H1 (cell line): Measurements from ENCODE around the gene LDLRAD4. TPM values are rescaled to one million over a fixed set of nuclear protein-coding genes. Genes with fewer than 3 reads are reported as not detected.

Source experiments
- CHD1 ChIP-seq: IDR thresholded peaks from 2 replicates; pipeline ENCODE4 v1.6.1; 2012; ENCODE audit warnings: low read depth, low read length, improper control_type of control experiment
- CHD2 ChIP-seq: IDR thresholded peaks from 2 replicates; pipeline ENCODE4 v1.6.1; 2012; ENCODE audit warnings: low read length, improper control_type of control experiment
- GTF2F1 ChIP-seq: IDR thresholded peaks from 2 replicates; pipeline ENCODE4 v1.6.1; 2012; ENCODE audit warnings: low read depth, low read length, improper control_type of control experiment, borderline replicate concordance
- NRF1 ChIP-seq: IDR thresholded peaks from 2 replicates; pipeline ENCODE4 v1.6.1; 2011; ENCODE audit warnings: mild to moderate bottlenecking, low read depth, low read length, improper control_type of control experiment
- RBBP5 ChIP-seq: IDR thresholded peaks from 2 replicates; pipeline ENCODE4 v1.7.1; 2012; ENCODE audit warnings: low read depth, mild to moderate bottlenecking, inconsistent platforms, low read length, moderate library complexity, borderline replicate concordance
- USF2 ChIP-seq: IDR thresholded peaks from 2 replicates; pipeline ENCODE4 v1.6.1; 2011; ENCODE audit warnings: low read length, improper control_type of control experiment
- polyA plus RNA-seq, 7 experiments: library from polyadenylated mRNA; depleted of rRNA in 3 of 7; stranded (reverse) in 5 of 7; unstranded in 2 of 7; fragments of >200 nt in 5 of 7; fragments of 200-250 nt in 2 of 7; gene quantifications; 1 replicate in 5 of 7; 2 replicates in 1 of 7; 4 replicates in 1 of 7; pipeline versions ENCODE4 v1.2.1 to v1.2.3, GENCODE V29; 2011 to 2013; ENCODE audit warnings: missing spikeins in 2 of 7, mixed read lengths in 2 of 7
- total RNA-seq: library from RNA; stranded (reverse); fragmentation: NEBNext Ultra II Directional; extraction: Animal tissue kit (Norgen Biotek cat#: 25700); gene quantifications from 2 replicates; pipeline ENCODE4 v1.2.1, GENCODE V29; 2021
- TF ChIP-seq, protein P1 (sequence below): fragments of 300-600 bp; sonication (generic); IDR thresholded peaks from 2 replicates; pipeline ENCODE4 v1.7.1; 2012; ENCODE audit warnings: low read length, moderate library complexity, mild to moderate bottlenecking, inconsistent platforms; ENCODE audit not compliant: insufficient replicate concordance

Gene LDLRAD4
- total and polyA plus RNA-seq, 2 of the 8 experiments (the other 6 are each of a cell fraction or from before 2014, with no cell fraction given), result 0.77 to 1.4 TPM

GRCh38 chr18:13202571-13202970 lies 16.0 kb upstream of the LDLRAD4 start (continued):
- TF ChIP-seq, protein P1, sequence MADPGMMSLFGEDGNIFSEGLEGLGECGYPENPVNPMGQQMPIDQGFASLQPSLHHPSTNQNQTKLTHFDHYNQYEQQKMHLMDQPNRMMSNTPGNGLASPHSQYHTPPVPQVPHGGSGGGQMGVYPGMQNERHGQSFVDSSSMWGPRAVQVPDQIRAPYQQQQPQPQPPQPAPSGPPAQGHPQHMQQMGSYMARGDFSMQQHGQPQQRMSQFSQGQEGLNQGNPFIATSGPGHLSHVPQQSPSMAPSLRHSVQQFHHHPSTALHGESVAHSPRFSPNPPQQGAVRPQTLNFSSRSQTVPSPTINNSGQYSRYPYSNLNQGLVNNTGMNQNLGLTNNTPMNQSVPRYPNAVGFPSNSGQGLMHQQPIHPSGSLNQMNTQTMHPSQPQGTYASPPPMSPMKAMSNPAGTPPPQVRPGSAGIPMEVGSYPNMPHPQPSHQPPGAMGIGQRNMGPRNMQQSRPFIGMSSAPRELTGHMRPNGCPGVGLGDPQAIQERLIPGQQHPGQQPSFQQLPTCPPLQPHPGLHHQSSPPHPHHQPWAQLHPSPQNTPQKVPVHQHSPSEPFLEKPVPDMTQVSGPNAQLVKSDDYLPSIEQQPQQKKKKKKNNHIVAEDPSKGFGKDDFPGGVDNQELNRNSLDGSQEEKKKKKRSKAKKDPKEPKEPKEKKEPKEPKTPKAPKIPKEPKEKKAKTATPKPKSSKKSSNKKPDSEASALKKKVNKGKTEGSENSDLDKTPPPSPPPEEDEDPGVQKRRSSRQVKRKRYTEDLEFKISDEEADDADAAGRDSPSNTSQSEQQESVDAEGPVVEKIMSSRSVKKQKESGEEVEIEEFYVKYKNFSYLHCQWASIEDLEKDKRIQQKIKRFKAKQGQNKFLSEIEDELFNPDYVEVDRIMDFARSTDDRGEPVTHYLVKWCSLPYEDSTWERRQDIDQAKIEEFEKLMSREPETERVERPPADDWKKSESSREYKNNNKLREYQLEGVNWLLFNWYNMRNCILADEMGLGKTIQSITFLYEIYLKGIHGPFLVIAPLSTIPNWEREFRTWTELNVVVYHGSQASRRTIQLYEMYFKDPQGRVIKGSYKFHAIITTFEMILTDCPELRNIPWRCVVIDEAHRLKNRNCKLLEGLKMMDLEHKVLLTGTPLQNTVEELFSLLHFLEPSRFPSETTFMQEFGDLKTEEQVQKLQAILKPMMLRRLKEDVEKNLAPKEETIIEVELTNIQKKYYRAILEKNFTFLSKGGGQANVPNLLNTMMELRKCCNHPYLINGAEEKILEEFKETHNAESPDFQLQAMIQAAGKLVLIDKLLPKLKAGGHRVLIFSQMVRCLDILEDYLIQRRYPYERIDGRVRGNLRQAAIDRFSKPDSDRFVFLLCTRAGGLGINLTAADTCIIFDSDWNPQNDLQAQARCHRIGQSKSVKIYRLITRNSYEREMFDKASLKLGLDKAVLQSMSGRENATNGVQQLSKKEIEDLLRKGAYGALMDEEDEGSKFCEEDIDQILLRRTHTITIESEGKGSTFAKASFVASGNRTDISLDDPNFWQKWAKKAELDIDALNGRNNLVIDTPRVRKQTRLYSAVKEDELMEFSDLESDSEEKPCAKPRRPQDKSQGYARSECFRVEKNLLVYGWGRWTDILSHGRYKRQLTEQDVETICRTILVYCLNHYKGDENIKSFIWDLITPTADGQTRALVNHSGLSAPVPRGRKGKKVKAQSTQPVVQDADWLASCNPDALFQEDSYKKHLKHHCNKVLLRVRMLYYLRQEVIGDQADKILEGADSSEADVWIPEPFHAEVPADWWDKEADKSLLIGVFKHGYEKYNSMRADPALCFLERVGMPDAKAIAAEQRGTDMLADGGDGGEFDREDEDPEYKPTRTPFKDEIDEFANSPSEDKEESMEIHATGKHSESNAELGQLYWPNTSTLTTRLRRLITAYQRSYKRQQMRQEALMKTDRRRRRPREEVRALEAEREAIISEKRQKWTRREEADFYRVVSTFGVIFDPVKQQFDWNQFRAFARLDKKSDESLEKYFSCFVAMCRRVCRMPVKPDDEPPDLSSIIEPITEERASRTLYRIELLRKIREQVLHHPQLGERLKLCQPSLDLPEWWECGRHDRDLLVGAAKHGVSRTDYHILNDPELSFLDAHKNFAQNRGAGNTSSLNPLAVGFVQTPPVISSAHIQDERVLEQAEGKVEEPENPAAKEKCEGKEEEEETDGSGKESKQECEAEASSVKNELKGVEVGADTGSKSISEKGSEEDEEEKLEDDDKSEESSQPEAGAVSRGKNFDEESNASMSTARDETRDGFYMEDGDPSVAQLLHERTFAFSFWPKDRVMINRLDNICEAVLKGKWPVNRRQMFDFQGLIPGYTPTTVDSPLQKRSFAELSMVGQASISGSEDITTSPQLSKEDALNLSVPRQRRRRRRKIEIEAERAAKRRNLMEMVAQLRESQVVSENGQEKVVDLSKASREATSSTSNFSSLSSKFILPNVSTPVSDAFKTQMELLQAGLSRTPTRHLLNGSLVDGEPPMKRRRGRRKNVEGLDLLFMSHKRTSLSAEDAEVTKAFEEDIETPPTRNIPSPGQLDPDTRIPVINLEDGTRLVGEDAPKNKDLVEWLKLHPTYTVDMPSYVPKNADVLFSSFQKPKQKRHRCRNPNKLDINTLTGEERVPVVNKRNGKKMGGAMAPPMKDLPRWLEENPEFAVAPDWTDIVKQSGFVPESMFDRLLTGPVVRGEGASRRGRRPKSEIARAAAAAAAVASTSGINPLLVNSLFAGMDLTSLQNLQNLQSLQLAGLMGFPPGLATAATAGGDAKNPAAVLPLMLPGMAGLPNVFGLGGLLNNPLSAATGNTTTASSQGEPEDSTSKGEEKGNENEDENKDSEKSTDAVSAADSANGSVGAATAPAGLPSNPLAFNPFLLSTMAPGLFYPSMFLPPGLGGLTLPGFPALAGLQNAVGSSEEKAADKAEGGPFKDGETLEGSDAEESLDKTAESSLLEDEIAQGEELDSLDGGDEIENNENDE, result no peak
- TF ChIP-seq NRF1 (no peak), USF2 (no peak), CHD1 (no peak), RBBP5 (no peak), CHD2 (no peak), GTF2F1 (no peak)
- TF ChIP-seq, all 59 proteins: peak for 0
